Measurements from ENCODE around the gene VEGFB. TPM values are rescaled to one million over a fixed set of nuclear protein-coding genes. Genes with fewer than 3 reads are reported as not detected.
A peak's percentile ranks its signal among the peaks of the same experiment; 100 is the strongest.

Gene VEGFB
- total and polyA plus RNA-seq, 2 donors = 16.0 to 70.2 TPM

- H3K27me3 ChIP-seq (ENCODE audit: control insufficient read depth in 2 of 2, insufficient read depth in 1 of 2, low read length in 1 of 2) = peaks cover 0 to 16% of the 10 kb centered on the region in 2 donors
- H3K36me3 ChIP-seq (ENCODE audit: control insufficient read depth in 2 of 2, insufficient read depth in 2 of 2, low read length in 1 of 2) = peaks cover 6 to 19% of the 10 kb centered on the region in 2 donors
- WGBS = 2% methylated on average over 80 of the region's 80 CpGs
- peaks cover 0 to 6% of the 10 kb centered on the region in 2 donors for H3K9me3 ChIP-seq (ENCODE audit: control insufficient read depth in 2 of 2, insufficient read depth in 1 of 2, low read length in 1 of 2)
- peak overlapping the region; percentile 46 to 72 for H3K4me3 ChIP-seq (ENCODE audit: low read length in 2 of 2)
- H3K27ac ChIP-seq (ENCODE audit: low read depth in 1 of 2, low read length in 1 of 2) = peak overlapping the region in 1 of 2 donors; percentile 54
- H3K4me1 ChIP-seq (ENCODE audit: control insufficient read depth in 2 of 2, insufficient read depth in 2 of 2, low read length in 2 of 2) = peaks cover 14 to 75% of the 10 kb centered on the region in 2 donors
- peak in 1 of 9 donors; percentile 69 for DNase-seq (ENCODE audit: low read depth in 6 of 9, low spot score in 9 of 9)
Observed at GRCh38 chr11:64234647-64235379, 429 bp downstream of the VEGFB start.

DNA sequence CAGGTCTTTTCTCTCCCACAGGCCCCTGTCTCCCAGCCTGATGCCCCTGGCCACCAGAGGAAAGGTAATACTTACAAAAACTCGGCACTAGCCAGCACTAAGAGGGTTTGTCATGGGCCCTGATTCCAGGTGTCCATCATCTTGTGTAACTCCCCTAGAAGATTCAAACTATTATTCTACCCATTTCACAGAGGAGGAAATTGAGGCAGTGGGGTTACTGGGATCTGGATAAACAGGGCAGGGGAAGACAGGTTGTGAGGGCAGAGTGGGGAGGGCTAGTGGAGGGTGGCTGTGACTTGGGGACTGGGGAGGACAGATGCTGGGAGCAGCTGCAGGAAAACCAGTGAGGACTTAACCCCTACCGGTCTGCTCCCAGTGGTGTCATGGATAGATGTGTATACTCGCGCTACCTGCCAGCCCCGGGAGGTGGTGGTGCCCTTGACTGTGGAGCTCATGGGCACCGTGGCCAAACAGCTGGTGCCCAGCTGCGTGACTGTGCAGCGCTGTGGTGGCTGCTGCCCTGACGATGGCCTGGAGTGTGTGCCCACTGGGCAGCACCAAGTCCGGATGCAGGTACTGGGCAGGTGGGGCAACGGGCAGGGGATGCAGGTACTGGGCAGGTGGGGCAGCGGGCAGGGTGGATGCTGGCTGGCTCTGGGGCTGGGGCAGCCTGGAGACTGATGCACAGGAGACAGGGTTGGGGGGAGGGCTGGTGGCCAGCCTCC lies 1.2 kb downstream of the VEGFB start:
- WGBS = 96% methylated on average over 12 of the region's 12 CpGs
- H3K36me3 ChIP-seq (ENCODE audit: control insufficient read depth in 2 of 2, insufficient read depth in 2 of 2, low read length in 1 of 2) = peaks cover 6 to 19% of the 10 kb centered on the region in 2 donors
- H3K4me1 ChIP-seq (ENCODE audit: control insufficient read depth in 2 of 2, insufficient read depth in 2 of 2, low read length in 2 of 2) = peaks cover 13 to 76% of the 10 kb centered on the region in 2 donors
- H3K9me3 ChIP-seq (ENCODE audit: control insufficient read depth in 2 of 2, insufficient read depth in 1 of 2, low read length in 1 of 2) = peaks cover 0 to 3% of the 10 kb centered on the region in 2 donors
- no peak for DNase-seq (ENCODE audit: low read depth in 6 of 9, low spot score in 9 of 9)
- no peak overlapping the region for H3K27ac ChIP-seq (ENCODE audit: low read depth in 1 of 2, low read length in 1 of 2)
- H3K4me3 ChIP-seq (ENCODE audit: low read length in 2 of 2) = peak overlapping the region; percentile 46 to 72
- H3K27me3 ChIP-seq (ENCODE audit: control insufficient read depth in 2 of 2, insufficient read depth in 1 of 2, low read length in 1 of 2) = peaks cover 0 to 12% of the 10 kb centered on the region in 2 donors

GRCh38 chr11:64237484-64237951 lies 3.1 kb downstream of the VEGFB start:
- Histone ChIP-seq H3K4me1 (ENCODE audit: control insufficient read depth in 2 of 2, insufficient read depth in 2 of 2, low read length in 2 of 2) (peaks cover 14 to 66% of the 10 kb centered on the region in 2 donors), H3K27ac (ENCODE audit: low read depth in 1 of 2, low read length in 1 of 2) (peak overlapping the region; percentile 50 to 99), H3K36me3 (ENCODE audit: control insufficient read depth in 2 of 2, insufficient read depth in 2 of 2, low read length in 1 of 2) (peaks cover 6 to 19% of the 10 kb centered on the region in 2 donors), H3K4me3 (ENCODE audit: low read length in 2 of 2) (no peak overlapping the region), H3K27me3 (ENCODE audit: control insufficient read depth in 2 of 2, insufficient read depth in 1 of 2, low read length in 1 of 2) (peaks cover 0 to 11% of the 10 kb centered on the region in 2 donors), H3K9me3 (ENCODE audit: control insufficient read depth in 2 of 2, insufficient read depth in 1 of 2, low read length in 1 of 2) (peaks cover 0 to 9% of the 10 kb centered on the region in 2 donors)
- WGBS = 95% methylated on average over 12 of the region's 12 CpGs
- DNase-seq (ENCODE audit: low read depth in 6 of 9, low spot score in 9 of 9) = no peak

- DNase-seq (ENCODE audit: low read depth in 6 of 9, low spot score in 9 of 9) = no peak
- Histone ChIP-seq H3K4me3 (ENCODE audit: low read length in 2 of 2) (no peak overlapping the region), H3K27me3 (ENCODE audit: control insufficient read depth in 2 of 2, insufficient read depth in 1 of 2, low read length in 1 of 2) (peaks cover 0 to 11% of the 10 kb centered on the region in 2 donors), H3K27ac (ENCODE audit: low read depth in 1 of 2, low read length in 1 of 2) (peak overlapping the region; percentile 50 to 99), H3K9me3 (ENCODE audit: control insufficient read depth in 2 of 2, insufficient read depth in 1 of 2, low read length in 1 of 2) (peaks cover 0 to 9% of the 10 kb centered on the region in 2 donors), H3K36me3 (ENCODE audit: control insufficient read depth in 2 of 2, insufficient read depth in 2 of 2, low read length in 1 of 2) (peaks cover 6 to 19% of the 10 kb centered on the region in 2 donors), H3K4me1 (ENCODE audit: control insufficient read depth in 2 of 2, insufficient read depth in 2 of 2, low read length in 2 of 2) (peaks cover 16 to 68% of the 10 kb centered on the region in 2 donors)
- WGBS = 95% methylated on average over 9 of the region's 9 CpGs
Observed at GRCh38 chr11:64238076-64238475, 3.7 kb downstream of the VEGFB start.

DNA sequence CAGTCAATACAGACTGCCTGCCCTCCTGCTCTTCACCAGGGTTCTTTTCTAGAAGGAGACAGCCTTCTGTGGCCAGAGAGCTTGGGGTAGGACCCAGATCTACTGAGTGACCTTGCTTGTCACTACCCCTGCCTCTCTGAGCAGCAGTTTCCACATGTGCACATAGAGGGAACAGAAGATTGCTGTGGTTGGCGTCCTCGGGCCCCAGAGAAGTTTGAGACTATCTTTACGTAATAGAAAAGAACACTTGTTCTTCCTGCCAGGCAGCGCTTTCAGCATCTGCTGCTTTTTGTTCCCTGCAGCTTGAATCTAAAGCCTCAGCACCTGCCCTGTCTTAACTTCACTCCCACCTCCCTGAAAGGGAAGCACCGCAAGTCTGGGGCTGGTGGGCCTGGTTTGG lies 4.6 kb downstream of the VEGFB start:
- peaks cover 0 to 4% of the 10 kb centered on the region in 2 donors for H3K27me3 ChIP-seq (ENCODE audit: control insufficient read depth in 2 of 2, insufficient read depth in 1 of 2, low read length in 1 of 2)
- peaks cover 15 to 19% of the 10 kb centered on the region in 2 donors for H3K36me3 ChIP-seq (ENCODE audit: control insufficient read depth in 2 of 2, insufficient read depth in 2 of 2, low read length in 1 of 2)
- H3K27ac ChIP-seq (ENCODE audit: low read depth in 1 of 2, low read length in 1 of 2) = peak overlapping the region; percentile 25 to 99
- H3K4me1 ChIP-seq (ENCODE audit: control insufficient read depth in 2 of 2, insufficient read depth in 2 of 2, low read length in 2 of 2) = peaks cover 13 to 70% of the 10 kb centered on the region in 2 donors
- WGBS = 93% methylated on average over 5 of the region's 5 CpGs
- peaks cover 0 to 9% of the 10 kb centered on the region in 2 donors for H3K9me3 ChIP-seq (ENCODE audit: control insufficient read depth in 2 of 2, insufficient read depth in 1 of 2, low read length in 1 of 2)
- peak in 1 of 9 donors; percentile 48 for DNase-seq (ENCODE audit: low read depth in 6 of 9, low spot score in 9 of 9)
- H3K4me3 ChIP-seq (ENCODE audit: low read length in 2 of 2) = no peak overlapping the region

DNA sequence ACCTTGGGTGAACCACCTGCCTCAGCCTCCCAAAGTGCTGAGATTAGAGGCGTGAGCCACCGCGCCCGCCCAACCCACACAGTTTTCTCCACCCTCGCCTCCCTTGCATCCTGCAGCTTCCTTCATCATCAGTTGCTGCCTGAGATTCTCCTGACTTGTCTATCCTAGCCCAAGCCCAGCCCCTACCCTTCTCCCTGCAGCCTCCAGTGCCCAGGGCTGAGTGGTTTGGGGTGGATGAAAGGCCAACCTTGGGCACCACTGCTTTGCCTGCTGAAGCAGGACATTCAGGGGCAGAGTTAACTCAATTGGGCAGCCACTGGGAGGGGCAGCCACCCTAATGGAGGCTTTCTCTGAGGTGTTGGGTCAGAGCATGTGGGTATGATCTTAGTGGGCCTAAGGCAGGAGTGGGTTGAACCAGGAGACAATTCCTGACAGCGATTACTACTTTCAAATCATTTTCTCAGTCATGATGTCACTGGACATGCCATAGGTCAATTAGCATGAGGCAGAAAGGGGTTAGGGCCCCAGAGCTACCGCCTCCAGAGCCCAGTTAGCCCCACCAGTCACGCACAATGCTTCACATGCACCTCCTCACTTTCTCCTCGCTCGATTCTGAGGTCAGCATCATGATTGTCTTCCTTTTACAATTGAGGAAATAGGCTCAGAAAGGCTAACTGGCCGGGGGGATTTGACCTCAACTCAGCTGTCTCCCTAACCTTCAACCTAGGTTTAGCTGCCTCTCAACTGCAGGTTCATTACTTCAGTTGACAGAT lies 5.5 kb downstream of the VEGFB start:
- Histone ChIP-seq H3K36me3 (ENCODE audit: control insufficient read depth in 2 of 2, insufficient read depth in 2 of 2, low read length in 1 of 2) (peaks cover 19 to 22% of the 10 kb centered on the region in 2 donors), H3K4me3 (ENCODE audit: low read length in 2 of 2) (peak overlapping the region in 1 of 2 donors; percentile 80), H3K27ac (ENCODE audit: low read depth in 1 of 2, low read length in 1 of 2) (peak overlapping the region; percentile 96 to 99), H3K27me3 (ENCODE audit: control insufficient read depth in 2 of 2, insufficient read depth in 1 of 2, low read length in 1 of 2) (peaks cover 0 to 2% of the 10 kb centered on the region in 2 donors), H3K4me1 (ENCODE audit: control insufficient read depth in 2 of 2, insufficient read depth in 2 of 2, low read length in 2 of 2) (peaks cover 13 to 77% of the 10 kb centered on the region in 2 donors), H3K9me3 (ENCODE audit: control insufficient read depth in 2 of 2, insufficient read depth in 1 of 2, low read length in 1 of 2) (peaks cover 0 to 9% of the 10 kb centered on the region in 2 donors)
- WGBS = 84% methylated on average over 11 of the region's 11 CpGs
- DNase-seq (ENCODE audit: low read depth in 6 of 9, low spot score in 9 of 9) = no peak

GRCh38 chr11:64240435-64241240 lies 6.3 kb downstream of the VEGFB start, which contains the start of gene FKBP2:
FKBP2 (plus strand) TSS chr11:64241095; CDS start chr11:64242388, 1,293 bp downstream.
- WGBS = 1% methylated on average over 58 of the region's 58 CpGs
- Histone ChIP-seq H3K4me1 (ENCODE audit: control insufficient read depth in 2 of 2, insufficient read depth in 2 of 2, low read length in 2 of 2) (peaks cover 16 to 77% of the 10 kb centered on the region in 2 donors), H3K4me3 (ENCODE audit: low read length in 2 of 2) (peak within 1 kb of the TSS; percentile 54 to 80), H3K9me3 (ENCODE audit: control insufficient read depth in 2 of 2, insufficient read depth in 1 of 2, low read length in 1 of 2) (peaks cover 0 to 14% of the 10 kb centered on the region in 2 donors), H3K36me3 (ENCODE audit: control insufficient read depth in 2 of 2, insufficient read depth in 2 of 2, low read length in 1 of 2) (peaks cover 19 to 25% of the 10 kb centered on the region in 2 donors), H3K27me3 (ENCODE audit: control insufficient read depth in 2 of 2, insufficient read depth in 1 of 2, low read length in 1 of 2) (no peaks in the 10 kb centered on the region), H3K27ac (ENCODE audit: low read depth in 1 of 2, low read length in 1 of 2) (peak within 1 kb of the TSS; percentile 96 to 99)
- peak; percentile 75 to 97 (median 90) for DNase-seq (ENCODE audit: low read depth in 6 of 9, low spot score in 9 of 9)

DNA sequence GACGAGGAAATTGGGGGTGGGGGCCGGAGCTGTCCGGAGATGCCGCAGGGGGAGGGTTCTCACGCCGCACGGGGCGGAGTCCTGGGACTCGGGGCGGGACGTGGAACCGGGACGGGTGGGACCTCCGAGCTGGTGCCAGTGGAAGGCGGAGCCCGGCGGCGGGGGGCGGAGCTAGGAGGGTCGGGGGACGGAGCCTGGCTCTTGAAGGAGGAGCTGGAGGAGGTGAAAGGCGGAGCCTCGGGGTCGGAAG lies 6.8 kb downstream of the VEGFB start:
- WGBS = under 1% methylated on average over 24 of the region's 24 CpGs
- Histone ChIP-seq H3K27ac (ENCODE audit: low read depth in 1 of 2, low read length in 1 of 2) (peak overlapping the region; percentile 96 to 99), H3K9me3 (ENCODE audit: control insufficient read depth in 2 of 2, insufficient read depth in 1 of 2, low read length in 1 of 2) (peaks cover 0 to 14% of the 10 kb centered on the region in 2 donors), H3K27me3 (ENCODE audit: control insufficient read depth in 2 of 2, insufficient read depth in 1 of 2, low read length in 1 of 2) (no peaks in the 10 kb centered on the region), H3K4me1 (ENCODE audit: control insufficient read depth in 2 of 2, insufficient read depth in 2 of 2, low read length in 2 of 2) (peaks cover 20 to 80% of the 10 kb centered on the region in 2 donors), H3K36me3 (ENCODE audit: control insufficient read depth in 2 of 2, insufficient read depth in 2 of 2, low read length in 1 of 2) (peaks cover 19 to 22% of the 10 kb centered on the region in 2 donors), H3K4me3 (ENCODE audit: low read length in 2 of 2) (peak overlapping the region; percentile 54 to 80)
- peak in 1 of 9 donors; percentile 97 for DNase-seq (ENCODE audit: low read depth in 6 of 9, low spot score in 9 of 9)
